Memory B cell (primary cell): ENCODE measurements around the gene SCAMP4.

Source experiments
- ATAC-seq: fragments of 150-1000 bp; cut with Tn5 transposase; 2 replicates; pipeline ENCODE4 v1.10.0; 2021; ENCODE audit warnings: low read depth, mild to moderate bottlenecking, moderate library complexity
- DNase-seq, 2 donors: peaks; one replicate each; pipeline ENCODE4 v3.0.0; 2022; ENCODE audit warnings: low spot score in 2 of 2
- H3K27ac Mint-ChIP-seq: one replicate; pipeline ENCODE4 v1.8.0; 2022; ENCODE audit warnings: mild to moderate bottlenecking, moderate library complexity, mixed read lengths
- H3K27me3 Mint-ChIP-seq: one replicate; pipeline ENCODE4 v1.8.0; 2022; ENCODE audit warnings: mixed read lengths
- H3K36me3 Mint-ChIP-seq: one replicate; pipeline ENCODE4 v1.8.0; 2022; ENCODE audit warnings: mild to moderate bottlenecking, mixed read lengths
- H3K4me1 Mint-ChIP-seq: one replicate; pipeline ENCODE4 v1.8.0; 2022; ENCODE audit warnings: mixed read lengths
- H3K4me3 Mint-ChIP-seq: one replicate; pipeline ENCODE4 v1.8.0; 2022; ENCODE audit warnings: mild to moderate bottlenecking, moderate library complexity, mixed read lengths
- H3K9me3 Mint-ChIP-seq: one replicate; pipeline ENCODE4 v1.8.0; 2022; ENCODE audit warnings: mixed read lengths

SCAMP4 gene

GRCh38 chr19:1862424-1863327, 42.5 kb upstream of the SCAMP4 start:
- peak; percentile 4 for ATAC-seq
- peak overlapping the region; percentile 97 for H3K27ac Mint-ChIP-seq
- H3K9me3 Mint-ChIP-seq = no peaks in the 10 kb centered on the region
- H3K36me3 Mint-ChIP-seq = no peaks in the 10 kb centered on the region
- no peaks in the 10 kb centered on the region for H3K27me3 Mint-ChIP-seq
- peaks cover 29% of the 10 kb centered on the region for H3K4me1 Mint-ChIP-seq
- peak overlapping the region; percentile 97 for H3K4me3 Mint-ChIP-seq
- peak; percentile 61 to 66 for DNase-seq

DNA sequence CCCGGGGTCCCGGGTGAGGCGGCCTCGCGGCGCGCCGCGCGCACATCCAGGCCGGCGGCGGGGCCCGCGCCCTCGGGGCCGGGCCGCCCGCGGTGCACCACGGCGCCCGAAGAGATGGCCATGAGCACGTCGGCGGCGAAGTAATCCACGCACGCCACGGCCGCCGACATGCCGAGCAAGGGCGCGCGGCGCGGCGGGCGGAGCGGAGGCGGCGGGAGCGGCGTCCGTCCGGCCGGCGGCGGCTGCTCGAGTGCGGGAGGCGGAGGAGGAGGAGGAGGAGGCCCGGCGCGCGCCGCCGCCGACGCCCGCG, 41.9 kb upstream of the SCAMP4 start, which contains the start of gene KLF16:
Gene KLF16 (minus strand): TSS at position 252 of the 310 bp plus-strand sequence. CDS start 82 bp downstream, at position 170.
- H3K27ac Mint-ChIP-seq = peak within 1 kb of the TSS; percentile 97
- ATAC-seq = peak; percentile 0

DNA sequence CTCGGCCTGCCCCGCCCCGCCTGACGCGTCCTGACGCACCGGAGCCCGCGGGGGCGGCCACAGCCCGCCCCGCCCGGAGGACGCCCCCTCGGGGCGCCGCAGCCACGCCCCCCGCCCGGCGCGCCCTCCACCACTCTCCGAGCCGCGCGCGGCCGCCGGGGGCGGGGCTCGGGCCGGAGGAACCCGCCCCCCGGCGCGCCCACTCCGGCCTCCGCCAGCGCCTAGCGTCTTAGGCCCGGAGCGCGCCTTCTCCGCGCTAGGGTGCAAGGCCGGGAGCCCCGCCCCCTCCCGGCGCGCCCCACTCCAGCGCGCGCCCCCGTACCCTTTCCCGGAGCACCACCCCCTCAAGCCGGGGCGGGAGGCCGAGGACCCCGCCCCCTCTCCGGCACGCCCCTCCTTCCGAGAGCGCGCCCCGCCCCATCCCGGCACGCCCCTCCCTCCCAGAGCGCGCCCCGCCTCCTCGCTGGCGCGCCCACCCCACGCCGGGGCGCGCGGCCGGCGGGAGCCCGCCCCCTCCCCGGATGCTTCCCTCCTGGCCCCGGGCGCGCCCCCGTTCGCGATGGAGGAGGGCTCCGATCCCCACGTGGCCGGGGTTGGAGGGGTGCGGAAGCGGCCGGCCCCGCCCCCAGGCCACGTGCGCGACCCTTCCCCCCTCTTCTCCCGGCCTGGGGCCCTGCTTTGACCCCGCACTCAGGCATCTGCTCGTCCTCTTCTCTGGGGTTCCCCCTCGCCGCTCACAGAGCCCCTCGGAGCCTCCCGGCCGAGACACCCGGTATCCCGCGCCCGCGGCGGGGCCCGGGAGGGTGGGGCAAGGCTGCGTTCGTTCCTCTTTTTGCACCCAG, 41.3 kb upstream of the SCAMP4 start:
- peaks cover 20% of the 10 kb centered on the region for H3K4me1 Mint-ChIP-seq

More for the DNA sequence above, 41.9 kb upstream of the SCAMP4 start, which contains the start of gene KLF16:
- DNase-seq = peak in 1 of 2 donors; percentile 63
- Mint-ChIP-seq H3K27me3 (no peaks in the 10 kb centered on the region), H3K36me3 (no peaks in the 10 kb centered on the region), H3K4me1 (peaks cover 25% of the 10 kb centered on the region), H3K4me3 (peak within 1 kb of the TSS; percentile 97), H3K9me3 (no peaks in the 10 kb centered on the region)

DNA sequence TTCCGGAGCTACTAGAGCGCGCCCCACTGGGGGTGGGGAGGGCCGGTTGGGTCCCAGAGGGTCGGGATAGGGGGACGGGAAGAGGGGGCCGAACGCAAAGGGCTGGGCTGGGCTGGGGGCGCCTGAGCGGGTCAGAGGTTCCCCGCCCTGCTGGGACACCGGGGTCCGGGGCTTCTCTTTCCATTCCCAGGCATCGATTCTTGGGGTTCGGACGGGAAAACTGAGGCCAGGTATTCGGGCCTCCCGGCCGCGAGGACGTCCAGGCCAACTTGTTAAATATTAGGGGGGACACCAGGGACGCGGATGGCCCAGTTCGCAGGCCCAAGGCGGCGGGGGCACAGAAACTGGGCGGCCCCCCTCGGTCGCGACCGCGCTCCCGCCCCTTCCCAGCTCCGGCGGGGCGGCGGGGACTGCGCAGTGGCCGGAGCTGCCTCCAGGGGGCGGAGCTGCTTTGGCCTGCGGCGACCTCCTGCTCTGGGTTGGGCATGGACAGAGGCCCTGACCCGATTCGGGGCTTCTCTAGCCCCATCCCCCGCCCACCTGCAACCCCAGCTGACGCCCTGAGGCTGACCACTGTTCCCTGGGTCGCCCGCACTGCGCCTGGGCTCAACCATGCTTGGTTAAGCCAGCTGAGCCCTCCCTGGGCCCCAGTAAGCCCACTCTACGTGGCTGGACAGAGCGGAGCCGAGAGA, 40.6 kb upstream of the SCAMP4 start:
- peak overlapping the region; percentile 93 for H3K27ac Mint-ChIP-seq
- DNase-seq = peak; percentile 65 to 79
- H3K9me3 Mint-ChIP-seq = no peaks in the 10 kb centered on the region
- peaks cover 15% of the 10 kb centered on the region for H3K4me1 Mint-ChIP-seq
- peak overlapping the region; percentile 88 for H3K4me3 Mint-ChIP-seq
- H3K27me3 Mint-ChIP-seq = no peaks in the 10 kb centered on the region
- no peaks in the 10 kb centered on the region for H3K36me3 Mint-ChIP-seq
- ATAC-seq = peak; percentile 23

More for the DNA sequence above, 41.3 kb upstream of the SCAMP4 start:
- ATAC-seq (peak; percentile 65), DNase-seq (peak; percentile 92)
- Mint-ChIP-seq H3K36me3 (no peaks in the 10 kb centered on the region), H3K27me3 (no peaks in the 10 kb centered on the region), H3K4me3 (peak overlapping the region; percentile 88), H3K27ac (peak overlapping the region; percentile 93), H3K9me3 (no peaks in the 10 kb centered on the region)

DNA sequence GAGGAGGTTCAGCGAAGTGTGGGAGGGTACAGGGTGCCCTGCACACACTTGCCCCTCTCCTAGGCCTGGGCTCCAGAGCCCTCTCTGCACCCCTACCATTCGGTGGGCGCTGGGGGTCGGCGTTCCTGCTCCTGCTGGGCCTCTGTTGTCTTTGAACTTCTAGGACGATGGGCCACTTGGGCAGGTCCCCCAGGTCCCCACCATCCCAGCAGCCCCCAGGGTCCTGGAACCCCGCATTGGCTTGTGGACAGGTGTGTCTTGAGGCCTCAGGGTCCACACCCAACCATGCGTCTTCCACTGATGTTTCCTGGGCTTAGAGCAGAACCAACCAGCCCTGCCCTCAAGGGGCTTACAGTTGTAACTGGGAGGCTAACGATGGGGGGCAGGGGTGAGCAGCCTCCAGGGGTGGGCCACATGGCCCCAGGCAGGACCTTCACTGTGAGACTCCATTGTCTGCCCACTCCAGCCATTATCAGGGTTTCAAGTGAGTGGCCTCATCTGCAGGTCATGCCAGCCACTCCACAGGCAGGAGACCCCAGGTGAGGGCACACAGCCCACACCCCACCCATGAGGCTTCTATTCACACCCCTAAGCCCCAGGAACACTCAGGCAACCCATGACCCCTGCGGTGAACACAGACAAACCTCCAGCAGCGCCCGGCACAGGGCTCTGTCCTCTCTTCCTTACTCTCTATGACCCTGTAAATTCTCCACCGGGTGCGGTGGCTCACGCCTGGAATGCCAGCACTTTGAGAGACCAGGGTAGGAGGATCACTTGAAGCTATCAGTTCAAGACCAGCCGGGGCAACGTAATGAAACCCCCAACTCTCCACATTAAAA, 39.8 kb upstream of the SCAMP4 start:
- H3K9me3 Mint-ChIP-seq = no peaks in the 10 kb centered on the region
- peaks cover 16% of the 10 kb centered on the region for H3K4me1 Mint-ChIP-seq
- no peaks in the 10 kb centered on the region for H3K27me3 Mint-ChIP-seq
- no peak for ATAC-seq
- H3K4me3 Mint-ChIP-seq = peak overlapping the region; percentile 88
- H3K27ac Mint-ChIP-seq = peak overlapping the region; percentile 93
- DNase-seq = no peak
- no peaks in the 10 kb centered on the region for H3K36me3 Mint-ChIP-seq

GRCh38 chr19:1866693-1867348, 38.4 kb upstream of the SCAMP4 start:
- DNase-seq = no peak
- no peak for ATAC-seq
- H3K4me3 Mint-ChIP-seq = no peak overlapping the region
- H3K4me1 Mint-ChIP-seq = peaks cover 8% of the 10 kb centered on the region
- no peaks in the 10 kb centered on the region for H3K36me3 Mint-ChIP-seq
- no peaks in the 10 kb centered on the region for H3K9me3 Mint-ChIP-seq
- H3K27ac Mint-ChIP-seq = no peak overlapping the region
- H3K27me3 Mint-ChIP-seq = no peaks in the 10 kb centered on the region

DNA sequence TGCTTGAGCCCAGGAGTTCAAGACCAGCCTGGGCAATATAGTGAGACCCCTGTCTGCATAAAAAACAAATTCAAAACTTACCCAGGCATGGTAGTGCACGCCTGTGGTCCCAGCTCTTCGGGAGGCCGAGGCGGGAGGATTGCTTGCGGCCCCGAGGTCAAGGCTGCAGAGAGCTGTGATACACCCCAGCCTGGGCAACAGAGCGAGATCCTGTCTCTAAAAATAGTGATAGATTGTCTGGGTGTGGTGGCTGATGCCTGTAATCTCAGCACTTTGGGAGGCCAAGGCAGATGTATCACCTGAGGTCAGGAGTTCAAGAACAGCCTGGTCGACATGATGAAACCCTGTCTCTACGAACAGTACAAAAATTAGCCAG, 37.9 kb upstream of the SCAMP4 start:
- DNase-seq (no peak), ATAC-seq (no peak)
- H3K4me1 Mint-ChIP-seq = peaks cover 8% of the 10 kb centered on the region
- H3K9me3 Mint-ChIP-seq = no peaks in the 10 kb centered on the region
- H3K27me3 Mint-ChIP-seq = no peaks in the 10 kb centered on the region
- no peak overlapping the region for H3K27ac Mint-ChIP-seq
- no peaks in the 10 kb centered on the region for H3K36me3 Mint-ChIP-seq
- no peak overlapping the region for H3K4me3 Mint-ChIP-seq

GRCh38 chr19:1868971-1869370, 36.2 kb upstream of the SCAMP4 start:
- H3K36me3 Mint-ChIP-seq = no peaks in the 10 kb centered on the region
- ATAC-seq (no peak), DNase-seq (no peak)
- H3K4me1 Mint-ChIP-seq = peaks cover 9% of the 10 kb centered on the region
- no peak overlapping the region for H3K4me3 Mint-ChIP-seq
- H3K27me3 Mint-ChIP-seq = no peaks in the 10 kb centered on the region
- H3K27ac Mint-ChIP-seq = no peak overlapping the region
- no peaks in the 10 kb centered on the region for H3K9me3 Mint-ChIP-seq

DNA sequence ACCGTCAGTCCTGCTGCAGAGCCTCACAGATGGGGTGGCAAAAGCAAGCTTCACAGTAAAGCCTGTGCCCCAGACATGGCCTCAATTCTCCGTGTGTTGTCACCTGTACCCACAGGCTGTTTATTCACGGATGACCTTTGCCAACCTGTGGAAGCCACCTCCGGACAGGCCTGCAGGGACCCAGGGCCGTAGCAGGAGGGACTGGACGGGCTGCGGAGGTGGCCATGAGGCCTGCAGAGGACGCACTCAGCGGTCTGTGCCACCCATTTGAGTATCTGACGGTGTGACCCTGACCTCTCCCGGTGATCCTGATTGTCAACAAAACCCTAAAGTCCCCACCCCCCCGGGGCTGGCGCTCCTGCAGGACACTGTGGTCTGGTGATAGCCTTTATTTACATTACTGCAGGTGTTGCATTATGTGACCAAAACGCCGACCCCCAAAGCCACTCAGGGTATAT, 34.0 kb upstream of the SCAMP4 start:
- no peak for DNase-seq
- no peaks in the 10 kb centered on the region for H3K36me3 Mint-ChIP-seq
- no peaks in the 10 kb centered on the region for H3K9me3 Mint-ChIP-seq
- H3K4me1 Mint-ChIP-seq = peaks cover 12% of the 10 kb centered on the region
- H3K27me3 Mint-ChIP-seq = no peaks in the 10 kb centered on the region
- no peak overlapping the region for H3K4me3 Mint-ChIP-seq
- ATAC-seq = no peak
- no peak overlapping the region for H3K27ac Mint-ChIP-seq

DNA sequence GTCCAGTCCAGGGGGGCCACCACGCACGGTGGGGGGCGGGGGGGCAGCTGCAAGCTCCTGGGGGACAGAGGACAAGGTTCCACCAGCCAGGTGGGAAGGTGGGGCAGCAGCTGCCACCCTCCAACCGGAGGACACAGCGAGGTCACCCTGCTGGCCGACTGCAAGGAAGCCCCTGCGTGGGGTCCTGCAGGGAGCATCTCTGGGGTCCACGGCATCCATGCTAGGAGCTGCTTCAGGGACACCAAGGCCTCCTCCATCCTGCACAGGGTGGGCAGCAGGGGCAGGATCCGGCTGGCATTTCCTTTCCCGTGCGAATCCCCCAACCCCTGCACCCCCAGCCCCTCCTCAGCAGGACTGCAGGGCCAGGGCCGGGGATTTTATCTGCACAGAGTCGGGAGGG, 33.6 kb upstream of the SCAMP4 start:
- Mint-ChIP-seq H3K4me3 (no peak overlapping the region), H3K4me1 (peaks cover 15% of the 10 kb centered on the region), H3K9me3 (no peaks in the 10 kb centered on the region), H3K27me3 (no peaks in the 10 kb centered on the region), H3K36me3 (no peaks in the 10 kb centered on the region), H3K27ac (no peak overlapping the region)
- DNase-seq (no peak), ATAC-seq (no peak)

GRCh38 chr19:1872807-1873523, 32.2 kb upstream of the SCAMP4 start:
- Mint-ChIP-seq H3K36me3 (no peaks in the 10 kb centered on the region), H3K27me3 (no peaks in the 10 kb centered on the region), H3K4me3 (no peak overlapping the region), H3K4me1 (peaks cover 12% of the 10 kb centered on the region), H3K9me3 (no peaks in the 10 kb centered on the region), H3K27ac (no peak overlapping the region)
- no peak for DNase-seq
- ATAC-seq = no peak
